PFSK-1 (cell line): ENCODE data around the gene SRPRA.

ENCODE experiments used
- FOXP2 ChIP-seq: optimal IDR thresholded peaks from 2 replicates; pipeline ENCODE3; 2011; ENCODE audit warnings: borderline replicate concordance, control low read depth, inconsistent platforms; ENCODE audit not compliant: insufficient read depth; ENCODE audit errors: extremely low read length, extremely low read depth
- POLR2AphosphoS5 ChIP-seq: IDR thresholded peaks from 2 replicates; pipeline ENCODE4 v1.6.1; 2012; ENCODE audit warnings: low read depth, mild to moderate bottlenecking, control low read depth, low read length, moderate library complexity
- REST ChIP-seq, 2 experiments: IDR thresholded peaks; 2 replicates each; pipeline versions ENCODE4 v1.6.1 to v1.8.0; 2011 to 2012; ENCODE audit warnings: low read depth in 2 of 2, low read length in 2 of 2, control low read depth in 1 of 2, inconsistent platforms in 1 of 2, mild to moderate bottlenecking in 1 of 2, moderate library complexity in 1 of 2; ENCODE audit not compliant: insufficient read depth in 1 of 2
- SIN3A ChIP-seq: IDR thresholded peaks from 2 replicates; pipeline ENCODE4 v1.6.1; 2012; ENCODE audit warnings: mild to moderate bottlenecking, low read length, moderate library complexity, borderline replicate concordance; ENCODE audit not compliant: insufficient read depth
- TAF1 ChIP-seq: IDR thresholded peaks from 2 replicates; pipeline ENCODE4 v1.6.1; 2012; ENCODE audit warnings: low read length, control low read depth, borderline replicate concordance; ENCODE audit not compliant: insufficient read depth

Gene SRPRA

GRCh38 chr11:126225295-126225665 is 43.4 kb downstream of the SRPRA start:
- TF ChIP-seq TAF1 = no peak
- TF ChIP-seq FOXP2 = no peak
- no peak for TF ChIP-seq SIN3A
- no peak for TF ChIP-seq POLR2AphosphoS5
- TF ChIP-seq REST (IDR thresholded peaks at IDR 0.05; ENCODE audit: insufficient read depth in 1 of 2, low read depth in 2 of 2, low read length in 2 of 2) = no peak

- TF ChIP-seq SIN3A (no peak), REST (IDR thresholded peaks at IDR 0.05; ENCODE audit: insufficient read depth in 1 of 2, low read depth in 2 of 2, low read length in 2 of 2) (no peak), FOXP2 (no peak), POLR2AphosphoS5 (no peak), TAF1 (no peak)
Measured at GRCh38 chr11:126224647-126225294, 43.9 kb downstream of the SRPRA start.

GRCh38 chr11:126219547-126219946 is 49.1 kb downstream of the SRPRA start:
- TF ChIP-seq TAF1 (no peak), POLR2AphosphoS5 (no peak), REST (IDR thresholded peaks at IDR 0.05; ENCODE audit: insufficient read depth in 1 of 2, low read depth in 2 of 2, low read length in 2 of 2) (no peak), FOXP2 (no peak)

GRCh38 chr11:126217491-126217890 is 51.2 kb downstream of the SRPRA start:
- TF ChIP-seq REST (IDR thresholded peaks at IDR 0.05; ENCODE audit: insufficient read depth in 1 of 2, low read depth in 2 of 2, low read length in 2 of 2) = no peak
- TF ChIP-seq FOXP2 = no peak
- no peak for TF ChIP-seq TAF1
- TF ChIP-seq SIN3A = no peak
- TF ChIP-seq POLR2AphosphoS5 = no peak

GRCh38 chr11:126216526-126217305 is 52.0 kb downstream of the SRPRA start:
- TF ChIP-seq SIN3A (no peak), FOXP2 (no peak), POLR2AphosphoS5 (no peak), TAF1 (no peak), REST (IDR thresholded peaks at IDR 0.05; ENCODE audit: insufficient read depth in 1 of 2, low read depth in 2 of 2, low read length in 2 of 2) (no peak)
